GM23338 (cell line): ENCODE results near the gene OTUD7B.

Source experiments
- CREB1 ChIP-seq: fragments of 250-450 bp; sonication (Bioruptor Pico); IDR thresholded peaks from 2 replicates; pipeline ENCODE4 v1.5.0; 2020; ENCODE audit warnings: low read depth, mild to moderate bottlenecking, moderate library complexity
- ETS1 ChIP-seq: IDR thresholded peaks from 2 replicates; pipeline ENCODE4 v1.6.1; 2016; ENCODE audit warnings: antibody characterized with exemption
- EZH2 ChIP-seq: fragments of 200-600 bp; sonication (generic); IDR thresholded peaks from one replicate; pipeline ENCODE4 v1.8.0; 2017; ENCODE audit warnings: antibody characterized with exemption, mild to moderate bottlenecking, low read depth; ENCODE audit not compliant: unreplicated experiment
- EZH2phosphoT487 ChIP-seq: fragments of 200-600 bp; sonication (generic); IDR thresholded peaks from one replicate; pipeline ENCODE4 v1.8.1; 2018; ENCODE audit warnings: antibody characterized with exemption; ENCODE audit not compliant: unreplicated experiment
- JUNB ChIP-seq: IDR thresholded peaks from one replicate; pipeline ENCODE4 v1.6.1; 2016; ENCODE audit warnings: antibody characterized with exemption; ENCODE audit not compliant: unreplicated experiment
- NANOG ChIP-seq: IDR thresholded peaks from 2 replicates; pipeline ENCODE4 v1.6.1; 2016; ENCODE audit warnings: antibody characterized with exemption, borderline replicate concordance
- POLR2AphosphoS5 ChIP-seq: IDR thresholded peaks from 2 replicates; pipeline ENCODE4 v1.6.1; 2016; ENCODE audit warnings: antibody characterized with exemption, low read depth
- TF ChIP-seq, protein P1 (sequence below), 2 experiments: fragments of 200-600 bp in 1 of 2; sonication (generic) in 1 of 2; conservative IDR thresholded peaks; 2 replicates each; pipeline versions ENCODE4 v1.5.1 to v1.6.1; 2016 to 2017; ENCODE audit warnings: antibody characterized with exemption in 2 of 2, low read depth in 2 of 2, mild to moderate bottlenecking in 2 of 2, moderate library complexity in 1 of 2
- TF ChIP-seq, protein P2 (sequence below): IDR thresholded peaks from one replicate; pipeline ENCODE4 v1.6.1; 2018; ENCODE audit warnings: antibody characterized with exemption; ENCODE audit not compliant: unreplicated experiment

- TF ChIP-seq, protein P1, sequence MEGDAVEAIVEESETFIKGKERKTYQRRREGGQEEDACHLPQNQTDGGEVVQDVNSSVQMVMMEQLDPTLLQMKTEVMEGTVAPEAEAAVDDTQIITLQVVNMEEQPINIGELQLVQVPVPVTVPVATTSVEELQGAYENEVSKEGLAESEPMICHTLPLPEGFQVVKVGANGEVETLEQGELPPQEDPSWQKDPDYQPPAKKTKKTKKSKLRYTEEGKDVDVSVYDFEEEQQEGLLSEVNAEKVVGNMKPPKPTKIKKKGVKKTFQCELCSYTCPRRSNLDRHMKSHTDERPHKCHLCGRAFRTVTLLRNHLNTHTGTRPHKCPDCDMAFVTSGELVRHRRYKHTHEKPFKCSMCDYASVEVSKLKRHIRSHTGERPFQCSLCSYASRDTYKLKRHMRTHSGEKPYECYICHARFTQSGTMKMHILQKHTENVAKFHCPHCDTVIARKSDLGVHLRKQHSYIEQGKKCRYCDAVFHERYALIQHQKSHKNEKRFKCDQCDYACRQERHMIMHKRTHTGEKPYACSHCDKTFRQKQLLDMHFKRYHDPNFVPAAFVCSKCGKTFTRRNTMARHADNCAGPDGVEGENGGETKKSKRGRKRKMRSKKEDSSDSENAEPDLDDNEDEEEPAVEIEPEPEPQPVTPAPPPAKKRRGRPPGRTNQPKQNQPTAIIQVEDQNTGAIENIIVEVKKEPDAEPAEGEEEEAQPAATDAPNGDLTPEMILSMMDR (conservative IDR thresholded peaks at IDR 0.05; ENCODE audit: low read depth in 2 of 2): no peak
- TF ChIP-seq EZH2: no peak
- no peak for TF ChIP-seq POLR2AphosphoS5
- TF ChIP-seq CREB1 (CRISPR knock-in tag): no peak
- TF ChIP-seq EZH2phosphoT487: no peak
- no peak for TF ChIP-seq JUNB
- TF ChIP-seq, protein P2, sequence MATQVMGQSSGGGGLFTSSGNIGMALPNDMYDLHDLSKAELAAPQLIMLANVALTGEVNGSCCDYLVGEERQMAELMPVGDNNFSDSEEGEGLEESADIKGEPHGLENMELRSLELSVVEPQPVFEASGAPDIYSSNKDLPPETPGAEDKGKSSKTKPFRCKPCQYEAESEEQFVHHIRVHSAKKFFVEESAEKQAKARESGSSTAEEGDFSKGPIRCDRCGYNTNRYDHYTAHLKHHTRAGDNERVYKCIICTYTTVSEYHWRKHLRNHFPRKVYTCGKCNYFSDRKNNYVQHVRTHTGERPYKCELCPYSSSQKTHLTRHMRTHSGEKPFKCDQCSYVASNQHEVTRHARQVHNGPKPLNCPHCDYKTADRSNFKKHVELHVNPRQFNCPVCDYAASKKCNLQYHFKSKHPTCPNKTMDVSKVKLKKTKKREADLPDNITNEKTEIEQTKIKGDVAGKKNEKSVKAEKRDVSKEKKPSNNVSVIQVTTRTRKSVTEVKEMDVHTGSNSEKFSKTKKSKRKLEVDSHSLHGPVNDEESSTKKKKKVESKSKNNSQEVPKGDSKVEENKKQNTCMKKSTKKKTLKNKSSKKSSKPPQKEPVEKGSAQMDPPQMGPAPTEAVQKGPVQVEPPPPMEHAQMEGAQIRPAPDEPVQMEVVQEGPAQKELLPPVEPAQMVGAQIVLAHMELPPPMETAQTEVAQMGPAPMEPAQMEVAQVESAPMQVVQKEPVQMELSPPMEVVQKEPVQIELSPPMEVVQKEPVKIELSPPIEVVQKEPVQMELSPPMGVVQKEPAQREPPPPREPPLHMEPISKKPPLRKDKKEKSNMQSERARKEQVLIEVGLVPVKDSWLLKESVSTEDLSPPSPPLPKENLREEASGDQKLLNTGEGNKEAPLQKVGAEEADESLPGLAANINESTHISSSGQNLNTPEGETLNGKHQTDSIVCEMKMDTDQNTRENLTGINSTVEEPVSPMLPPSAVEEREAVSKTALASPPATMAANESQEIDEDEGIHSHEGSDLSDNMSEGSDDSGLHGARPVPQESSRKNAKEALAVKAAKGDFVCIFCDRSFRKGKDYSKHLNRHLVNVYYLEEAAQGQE: no peak
- TF ChIP-seq ETS1: no peak
- no peak for TF ChIP-seq NANOG
Measured at GRCh38 chr1:149993181-149993580, 17.3 kb downstream of the OTUD7B start.
